WTC11 (cell line): Measurements from ENCODE around the gene POU3F3. TPM values are rescaled to one million over a fixed set of nuclear protein-coding genes. Genes with fewer than 3 reads are reported as not detected.

ENCODE experiments used
- ATAC-seq: fragments of 200-7000 bp; cut with Tn5 transposase; 2 replicates; pipeline ENCODE4 v1.10.0; 2021; ENCODE audit warnings: mild to moderate bottlenecking, moderate library complexity
- CTCF ChIA-PET: fragments of 300-600 bp; sonication (Branson Sonifier 250); formaldehyde crosslinking; loops from one replicate; lab custom pipeline; 2021; ENCODE audit warnings: antibody characterized with exemption; lab: Charles Lee
- POLR2A ChIA-PET: fragments of 350-600 bp; sonication (Branson Sonifier 250); formaldehyde crosslinking; loops from one replicate; lab custom pipeline; 2021; ENCODE audit warnings: antibody characterized with exemption; lab: Charles Lee
- DNase-seq: peaks from one replicate; pipeline ENCODE4 v3.0.0; 2021; ENCODE audit warnings: low spot score
- H3K27ac Mint-ChIP-seq: 2 replicates; pipeline ENCODE4 v1.8.0; 2021; ENCODE audit warnings: mixed read lengths
- H3K27me3 Mint-ChIP-seq: 2 replicates; pipeline ENCODE4 v1.8.0; 2021; ENCODE audit warnings: low read depth, mild to moderate bottlenecking, moderate library complexity, mixed read lengths
- H3K36me3 Mint-ChIP-seq: 2 replicates; pipeline ENCODE4 v1.8.0; 2021; ENCODE audit warnings: mixed read lengths
- H3K4me1 Mint-ChIP-seq: 2 replicates; pipeline ENCODE4 v1.8.0; 2022; ENCODE audit warnings: mixed read lengths
- H3K4me3 Mint-ChIP-seq: 2 replicates; pipeline ENCODE4 v1.8.0; 2021; ENCODE audit warnings: mild to moderate bottlenecking, moderate library complexity, mixed read lengths
- H3K9me3 Mint-ChIP-seq: 2 replicates; pipeline ENCODE4 v1.8.0; 2021; ENCODE audit warnings: mixed read lengths
- ARID4B ChIP-seq: sonication (generic); formaldehyde crosslinking; IDR thresholded peaks from 2 replicates; pipeline ENCODE4 v1.8.0; 2023; ENCODE audit warnings: missing genetic modification reagents, mild to moderate bottlenecking, borderline replicate concordance
- ATF6 ChIP-seq: sonication (generic); formaldehyde crosslinking; IDR thresholded peaks from 2 replicates; pipeline ENCODE4 v1.8.1; 2023; ENCODE audit warnings: mild to moderate bottlenecking, missing genetic modification reagents
- ERG ChIP-seq: fragments of 250-450 bp; sonication (Bioruptor Pico); IDR thresholded peaks from 2 replicates; pipeline ENCODE4 v1.8.0; 2021; ENCODE audit warnings: mild to moderate bottlenecking
- FOXK1 ChIP-seq: sonication (generic); formaldehyde crosslinking; IDR thresholded peaks from 2 replicates; pipeline ENCODE4 v1.8.0; 2022; ENCODE audit warnings: mild to moderate bottlenecking, moderate library complexity, missing genetic modification reagents
- FOXP1 ChIP-seq: sonication (generic); formaldehyde crosslinking; IDR thresholded peaks from 2 replicates; pipeline ENCODE4 v1.8.0; 2022; ENCODE audit warnings: missing genetic modification reagents, mild to moderate bottlenecking, moderate library complexity, borderline replicate concordance
- GABPB1 ChIP-seq: sonication (generic); formaldehyde crosslinking; IDR thresholded peaks from 2 replicates; pipeline ENCODE4 v1.8.1; 2023; ENCODE audit warnings: mild to moderate bottlenecking, missing genetic modification reagents
- NR3C1 ChIP-seq: sonication (generic); formaldehyde crosslinking; conservative IDR thresholded peaks from 2 replicates; pipeline ENCODE4 v1.8.1; 2023; ENCODE audit warnings: low read depth, mild to moderate bottlenecking, missing genetic modification reagents
- STAT6 ChIP-seq: sonication (generic); formaldehyde crosslinking; conservative IDR thresholded peaks from 2 replicates; pipeline ENCODE4 v1.8.1; 2023; ENCODE audit warnings: mild to moderate bottlenecking, low read depth, missing genetic modification reagents, moderate library complexity
- TEAD1 ChIP-seq: sonication (generic); formaldehyde crosslinking; IDR thresholded peaks from 2 replicates; pipeline ENCODE4 v1.8.0; 2022; ENCODE audit warnings: mild to moderate bottlenecking, missing genetic modification reagents
- total RNA-seq: library from RNA; stranded (reverse); gene quantifications from 3 replicates; pipeline ENCODE4 v1.2.3, GENCODE V29; 2021
- TF ChIP-seq, protein P1 (sequence below): sonication (generic); formaldehyde crosslinking; conservative IDR thresholded peaks from 2 replicates; pipeline ENCODE4 v1.8.1; 2022; ENCODE audit warnings: mild to moderate bottlenecking, missing genetic modification reagents
- TF ChIP-seq, protein P2 (sequence below): fragments of 200-600 bp; IDR thresholded peaks from 2 replicates; pipeline ENCODE4 v1.8.0; 2022; ENCODE audit warnings: antibody characterized with exemption

The POU3F3 gene
- total RNA-seq, 1 experiment from 2014 or later: not detected

DNA sequence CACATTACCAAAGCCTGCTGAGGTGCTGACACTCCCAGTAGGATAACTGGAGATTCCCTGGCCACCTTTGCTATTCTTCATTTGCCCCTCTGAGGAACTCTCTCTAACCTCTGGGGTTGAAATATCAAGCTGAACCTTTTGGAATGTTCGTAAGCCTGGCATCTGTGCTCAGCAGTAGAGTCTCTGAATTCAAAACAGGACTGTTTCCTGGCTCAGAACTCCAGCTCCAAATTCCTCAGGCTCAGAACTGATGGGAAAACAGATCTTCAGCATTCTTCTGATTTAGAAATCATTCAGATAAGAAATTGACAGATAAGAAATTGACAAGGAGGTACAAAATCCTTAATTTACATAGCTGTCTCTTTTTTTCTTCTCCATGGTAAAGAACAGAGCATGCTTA lies 22.2 kb upstream of the POU3F3 start:
- TF ChIP-seq STAT6 (no peak), FOXK1 (no peak), ARID4B (CRISPR knock-in tag) (no peak), ERG (CRISPR knock-in tag) (no peak), ATF6 (CRISPR knock-in tag) (no peak), GABPB1 (CRISPR knock-in tag) (no peak), NR3C1 (CRISPR knock-in tag) (no peak), FOXP1 (CRISPR knock-in tag) (no peak)
- TF ChIP-seq, protein P1, sequence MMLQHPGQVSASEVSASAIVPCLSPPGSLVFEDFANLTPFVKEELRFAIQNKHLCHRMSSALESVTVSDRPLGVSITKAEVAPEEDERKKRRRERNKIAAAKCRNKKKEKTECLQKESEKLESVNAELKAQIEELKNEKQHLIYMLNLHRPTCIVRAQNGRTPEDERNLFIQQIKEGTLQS (CRISPR knock-in tag): no peak
- DNase-seq (no peak), ATAC-seq (no peak)
- Mint-ChIP-seq H3K27ac (no peak overlapping the region), H3K36me3 (no peaks in the 10 kb centered on the region), H3K4me3 (no peak overlapping the region), H3K4me1 (no peaks in the 10 kb centered on the region), H3K9me3 (no peaks in the 10 kb centered on the region), H3K27me3 (no peaks in the 10 kb centered on the region; the same call in 1 of the 2 replicates)
- ChIA-PET CTCF (interaction anchor here (1.2 kb wide), 1 partner anchor 98 kb away, joined by 4 read pairs; no protein-coding TSS in a partner anchor), POLR2A (no interaction called here)

- Mint-ChIP-seq H3K27ac (no peak overlapping the region), H3K27me3 (peaks cover 4% of the 10 kb centered on the region), H3K36me3 (no peaks in the 10 kb centered on the region), H3K4me3 (no peak overlapping the region), H3K9me3 (no peaks in the 10 kb centered on the region), H3K4me1 (no peaks in the 10 kb centered on the region)
- ATAC-seq (no peak), DNase-seq (no peak)
- TF ChIP-seq, protein P2, sequence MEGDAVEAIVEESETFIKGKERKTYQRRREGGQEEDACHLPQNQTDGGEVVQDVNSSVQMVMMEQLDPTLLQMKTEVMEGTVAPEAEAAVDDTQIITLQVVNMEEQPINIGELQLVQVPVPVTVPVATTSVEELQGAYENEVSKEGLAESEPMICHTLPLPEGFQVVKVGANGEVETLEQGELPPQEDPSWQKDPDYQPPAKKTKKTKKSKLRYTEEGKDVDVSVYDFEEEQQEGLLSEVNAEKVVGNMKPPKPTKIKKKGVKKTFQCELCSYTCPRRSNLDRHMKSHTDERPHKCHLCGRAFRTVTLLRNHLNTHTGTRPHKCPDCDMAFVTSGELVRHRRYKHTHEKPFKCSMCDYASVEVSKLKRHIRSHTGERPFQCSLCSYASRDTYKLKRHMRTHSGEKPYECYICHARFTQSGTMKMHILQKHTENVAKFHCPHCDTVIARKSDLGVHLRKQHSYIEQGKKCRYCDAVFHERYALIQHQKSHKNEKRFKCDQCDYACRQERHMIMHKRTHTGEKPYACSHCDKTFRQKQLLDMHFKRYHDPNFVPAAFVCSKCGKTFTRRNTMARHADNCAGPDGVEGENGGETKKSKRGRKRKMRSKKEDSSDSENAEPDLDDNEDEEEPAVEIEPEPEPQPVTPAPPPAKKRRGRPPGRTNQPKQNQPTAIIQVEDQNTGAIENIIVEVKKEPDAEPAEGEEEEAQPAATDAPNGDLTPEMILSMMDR: no peak
- TF ChIP-seq TEAD1: no peak
- no peak for TF ChIP-seq ERG (CRISPR knock-in tag)
- ChIA-PET POLR2A (no interaction called here), CTCF (interaction anchor here (1.3 kb wide), 1 partner anchor 15 kb away, joined by 6 read pairs; no protein-coding TSS in a partner anchor)
These were observed 19.3 kb upstream of the POU3F3 start for GRCh38 chr2:104834431-104835153.
